Pancreas (tissue), 10 donors: ENCODE data around the gene PROC. TPM values are rescaled to one million over a fixed set of nuclear protein-coding genes. Genes with fewer than 3 reads are reported as not detected.
"Not testable (repeated sequence)": the region's sequence is repeated elsewhere in the genome, so short reads cannot be mapped to it uniquely, and the experiment has no call there.

ENCODE experiments used
- ATAC-seq, 4 donors: fragments of 200-7000 bp; cut with Tn5 transposase; one replicate each; pipeline versions ENCODE4 v1.8.0 to v1.9.1; 2020; ENCODE audit warnings: mild to moderate bottlenecking in 4 of 4, moderate library complexity in 4 of 4
- DNase-seq, 6 donors: peaks; one replicate each; pipeline ENCODE4 v3.0.0-alpha.2; 2020
- FAIRE-seq: peaks from 2 replicates; lab custom pipeline; 2012; peaks lifted over from hg19 to GRCh38; lab: Jason Lieb, UNC
- H3K27ac ChIP-seq, 4 donors: fragments of 200-600 bp; sonication (generic); 1 replicate in 3 of 4; 2 replicates in 1 of 4; pipeline versions ENCODE4 v1.5.0 to v1.8.0; 2020
- H3K27me3 ChIP-seq, 4 donors: fragments of 200-600 bp; one replicate each; pipeline ENCODE4 v1.8.0; 2021
- H3K36me3 ChIP-seq, 3 donors: fragments of 200-600 bp; sonication (generic) in 1 of 3; one replicate each; pipeline versions ENCODE4 v1.5.0 to v1.8.0; 2020 to 2021
- H3K4me1 ChIP-seq, 3 donors: fragments of 200-600 bp; one replicate each; pipeline ENCODE4 v1.8.0; 2021
- H3K4me3 ChIP-seq, 4 donors: fragments of 200-600 bp; sonication (generic) in 2 of 4; one replicate each; pipeline versions ENCODE4 v1.5.0 to v1.8.0; 2020 to 2021
- H3K9me3 ChIP-seq, 4 donors: fragments of 200-600 bp; one replicate each; pipeline ENCODE4 v1.8.0; 2021
- WGBS, 2 donors: extraction: QIAGEN DNeasy Blood & Tissue Kit; methylation state at CpG; one replicate each; pipeline ENCODE4 v1.1.7; 2013; 5-methylcytosine and 5-hydroxymethylcytosine counted together
- intact Hi-C, 3 donors: fragments of 100-400 bp; cut with DNase I; formaldehyde crosslinking; loops; one replicate each; pipeline versions ENCODE4 v1.11.1 to v1.14.2; 2022
- polyA plus RNA-seq, 2 donors: library from polyadenylated mRNA; stranded (reverse); fragments of 200-250 nt; gene quantifications; one replicate each; pipeline ENCODE4 v1.2.3, GENCODE V29; 2013
- total RNA-seq, 6 donors: library from RNA; stranded (reverse); fragmentation: NEBNext Ultra II Directional in 4 of 6; extraction: Animal tissue kit (Norgen Biotek cat#: 25700) in 4 of 6; gene quantifications; one replicate each; pipeline versions ENCODE4 v1.2.1 to v1.2.4, GENCODE V29; 2021 to 2023
- TF ChIP-seq, protein P1 (sequence below), 4 donors: fragments of 200-600 bp; sonication (generic) in 3 of 4; IDR thresholded peaks; one replicate each; pipeline versions ENCODE4 v1.5.0 to v1.8.0; 2021; ENCODE audit warnings: antibody characterized with exemption in 4 of 4
- donor health status: healthy with polysubstance abuse.
- donor health status: DM: no; HTN: no; CAD: no; lungs with moderate emphysema.
- donor health status: DM: no; HTN: no; CAD: no.
- donor health status: control.
- donor health status: control.
- donor health status: Bipolar disorder and iron deficiency.
- donor health status: DM: yes; HTN: yes; CAD: no.
- donor health status: DM: no; HTN: no; CAD: no.
- donor health status: DM: no; HTN: no; CAD: no.
- donor health status: DM: yes; HTN: yes; CAD: no.

Gene PROC
- total and polyA plus RNA-seq, 8 donors: 0.26 to 3.2 (median 0.86) TPM; not detected in 3

GRCh38 chr2:127408807-127409099, 9.5 kb upstream of the PROC start:
- peak overlapping the region in 3 of 4 donors; percentile 73 to 93 (median 92) for H3K27ac ChIP-seq
- 86 to 89% methylated on average over 10 of the region's 10 CpGs for WGBS, 2 donors
- peaks cover 0 to 16% (median 14%) of the 10 kb centered on the region in 3 donors for H3K4me1 ChIP-seq
- intact Hi-C loops: no loop called here
- no peaks in the 10 kb centered on the region for H3K36me3 ChIP-seq
- no peaks in the 10 kb centered on the region for H3K27me3 ChIP-seq
- H3K4me3 ChIP-seq: peak overlapping the region in 2 of 4 donors; percentile 55 to 57
- DNase-seq: no peak
- ATAC-seq: no peak
- FAIRE-seq: no peak
- TF ChIP-seq, protein P1, sequence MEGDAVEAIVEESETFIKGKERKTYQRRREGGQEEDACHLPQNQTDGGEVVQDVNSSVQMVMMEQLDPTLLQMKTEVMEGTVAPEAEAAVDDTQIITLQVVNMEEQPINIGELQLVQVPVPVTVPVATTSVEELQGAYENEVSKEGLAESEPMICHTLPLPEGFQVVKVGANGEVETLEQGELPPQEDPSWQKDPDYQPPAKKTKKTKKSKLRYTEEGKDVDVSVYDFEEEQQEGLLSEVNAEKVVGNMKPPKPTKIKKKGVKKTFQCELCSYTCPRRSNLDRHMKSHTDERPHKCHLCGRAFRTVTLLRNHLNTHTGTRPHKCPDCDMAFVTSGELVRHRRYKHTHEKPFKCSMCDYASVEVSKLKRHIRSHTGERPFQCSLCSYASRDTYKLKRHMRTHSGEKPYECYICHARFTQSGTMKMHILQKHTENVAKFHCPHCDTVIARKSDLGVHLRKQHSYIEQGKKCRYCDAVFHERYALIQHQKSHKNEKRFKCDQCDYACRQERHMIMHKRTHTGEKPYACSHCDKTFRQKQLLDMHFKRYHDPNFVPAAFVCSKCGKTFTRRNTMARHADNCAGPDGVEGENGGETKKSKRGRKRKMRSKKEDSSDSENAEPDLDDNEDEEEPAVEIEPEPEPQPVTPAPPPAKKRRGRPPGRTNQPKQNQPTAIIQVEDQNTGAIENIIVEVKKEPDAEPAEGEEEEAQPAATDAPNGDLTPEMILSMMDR (IDR thresholded peaks at IDR 0.05): no peak
- no peaks in the 10 kb centered on the region for H3K9me3 ChIP-seq

GRCh38 chr2:127409716-127410115, 8.5 kb upstream of the PROC start:
- DNase-seq, FAIRE-seq, H3K27me3 ChIP-seq, H3K4me3 ChIP-seq, H3K27ac ChIP-seq, ATAC-seq, H3K36me3 ChIP-seq, H3K9me3 ChIP-seq, intact Hi-C loops: not testable (repeated sequence)
- 96 to 97% methylated on average over 8 of the region's 8 CpGs for WGBS, 2 donors
- H3K4me1 ChIP-seq: peaks cover 0 to 22% (median 18%) of the 10 kb centered on the region in 3 donors

GRCh38 chr2:127410871-127411652, 7.2 kb upstream of the PROC start:
- ATAC-seq (no peak), DNase-seq (peak in 1 of 6 donors; percentile 44), FAIRE-seq (no peak)
- no peak overlapping the region for H3K4me3 ChIP-seq
- WGBS, 2 donors: 20 to 24% methylated on average over 6 of the region's 6 CpGs
- H3K36me3 ChIP-seq: no peaks in the 10 kb centered on the region
- H3K9me3 ChIP-seq: no peaks in the 10 kb centered on the region
- peaks cover 3 to 22% (median 18%) of the 10 kb centered on the region in 3 donors for H3K4me1 ChIP-seq
- TF ChIP-seq, protein P1 (IDR thresholded peaks at IDR 0.05): no peak
- intact Hi-C loops: no loop called here
- H3K27me3 ChIP-seq: no peaks in the 10 kb centered on the region
- H3K27ac ChIP-seq: peak overlapping the region in 2 of 4 donors; percentile 52 to 56

DNA sequence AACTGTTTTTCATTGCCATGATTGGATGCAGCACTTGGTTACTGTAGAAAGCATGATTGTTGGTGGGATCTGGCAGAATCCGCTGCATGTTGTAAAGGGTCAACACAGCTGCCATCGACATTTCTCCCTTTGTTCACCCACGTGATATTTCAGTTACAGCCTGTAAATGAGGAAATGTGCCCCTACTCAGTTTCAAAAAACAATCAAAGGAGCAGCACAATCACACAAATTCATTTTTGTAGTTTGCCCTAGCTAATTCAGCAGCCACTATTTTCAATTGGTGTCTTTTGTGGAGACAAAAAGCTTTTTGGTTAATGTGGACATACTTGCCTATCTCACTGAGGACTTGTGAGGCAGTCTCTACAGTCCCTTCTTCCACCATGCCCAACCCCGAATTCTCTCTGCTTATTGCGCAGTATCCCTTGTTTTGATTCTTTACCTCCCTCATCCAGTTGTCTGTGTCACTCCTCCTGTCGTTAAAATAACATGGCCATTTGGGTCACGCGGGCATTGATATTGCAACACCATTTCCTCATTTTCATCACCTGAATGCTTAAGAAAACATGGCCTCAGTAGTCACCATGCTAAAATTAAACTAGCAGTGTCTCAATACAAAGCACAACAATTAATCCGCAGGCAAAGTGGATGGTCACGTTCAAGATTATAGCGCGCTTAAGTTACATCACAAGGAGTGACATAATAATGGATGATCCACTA, 6.4 kb upstream of the PROC start:
- peak overlapping the region in 2 of 4 donors; percentile 52 to 56 for H3K27ac ChIP-seq
- no peak overlapping the region for H3K4me3 ChIP-seq
- FAIRE-seq (no peak), ATAC-seq (no peak), DNase-seq (no peak)
- H3K4me1 ChIP-seq: peaks cover 3 to 26% (median 18%) of the 10 kb centered on the region in 3 donors
- intact Hi-C loops: no loop called here
- no peaks in the 10 kb centered on the region for H3K27me3 ChIP-seq
- TF ChIP-seq, protein P1 (IDR thresholded peaks at IDR 0.05): no peak
- WGBS, 2 donors: 72 to 73% methylated on average over 12 of the region's 12 CpGs
- H3K9me3 ChIP-seq: no peaks in the 10 kb centered on the region
- H3K36me3 ChIP-seq: no peaks in the 10 kb centered on the region

- 79 to 83% methylated on average over 3 of the region's 3 CpGs for WGBS, 2 donors
- ATAC-seq (no peak), FAIRE-seq (no peak), DNase-seq (no peak)
- H3K27ac ChIP-seq: no peak overlapping the region
- no peaks in the 10 kb centered on the region for H3K9me3 ChIP-seq
- intact Hi-C loops: no loop called here
- H3K4me1 ChIP-seq: peaks cover 3 to 21% (median 18%) of the 10 kb centered on the region in 3 donors
- no peak overlapping the region for H3K4me3 ChIP-seq
- TF ChIP-seq, protein P1 (IDR thresholded peaks at IDR 0.05): no peak
- H3K27me3 ChIP-seq: no peaks in the 10 kb centered on the region
- no peaks in the 10 kb centered on the region for H3K36me3 ChIP-seq
Observed at GRCh38 chr2:127413200-127413599, 5.0 kb upstream of the PROC start.
